IMR-90 (cell line): ENCODE measurements around the gene KRTAP9-2. TPM values are rescaled to one million over a fixed set of nuclear protein-coding genes. Genes with fewer than 3 reads are reported as not detected.
"Not testable (repeated sequence)": the region's sequence is repeated elsewhere in the genome, so short reads cannot be mapped to it uniquely, and the experiment has no call there.

ENCODE experiments used
- ATAC-seq: fragments of 200-7000 bp; cut with Tn5 transposase; 2 replicates; pipeline ENCODE4 v1.9.1; 2020; ENCODE audit warnings: low read depth, mild to moderate bottlenecking, moderate library complexity
- BruUV-seq: library from RNA; stranded (reverse); fragments of 400-500 nt; replicated peaks from 2 replicates; lab custom pipeline; 2021; lab: Mats Ljungman, UMichigan
- CTCF ChIA-PET: fragments of 300-600 bp; formaldehyde crosslinking; extraction: SDS; loops from one replicate; lab custom pipeline; 2021; ENCODE audit warnings: antibody characterized with exemption; lab: Yijun Ruan, JAX
- POLR2A ChIA-PET: fragments of 300-600 bp; sonication (Branson Sonifier 250); formaldehyde crosslinking; loops from one replicate; lab custom pipeline; 2022; ENCODE audit warnings: antibody characterized with exemption; ENCODE audit not compliant: unreplicated experiment; lab: Charles Lee
- DNase-seq: peaks from one replicate; pipeline ENCODE4 v3.0.0; 2013
- H2AFZ ChIP-seq: replicated peaks from 2 replicates; pipeline ENCODE3; 2013; ENCODE audit warnings: low read length, mild to moderate bottlenecking; ENCODE audit not compliant: poor library complexity
- H2AK5ac ChIP-seq: 2 replicates; pipeline ENCODE4 v1.6.1; 2013; ENCODE audit warnings: low read depth, low read length, inconsistent platforms
- H2AK9ac ChIP-seq: replicated peaks from 2 replicates; pipeline ENCODE3; 2013; ENCODE audit warnings: mild to moderate bottlenecking, low read depth, low read length, moderate library complexity; ENCODE audit not compliant: poor library complexity
- H2BK120ac ChIP-seq: 2 replicates; pipeline ENCODE4 v1.6.1; 2013; ENCODE audit warnings: low read depth, low read length, inconsistent platforms
- H2BK15ac ChIP-seq: 3 replicates; pipeline ENCODE4 v1.6.1; 2013; ENCODE audit warnings: low read depth, low read length, inconsistent platforms
- H2BK20ac ChIP-seq: 2 replicates; pipeline ENCODE4 v1.6.1; 2013; ENCODE audit warnings: low read depth, mild to moderate bottlenecking, inconsistent platforms, low read length, moderate library complexity
- H2BK5ac ChIP-seq: 2 replicates; pipeline ENCODE4 v1.6.1; 2013; ENCODE audit warnings: mild to moderate bottlenecking, low read depth, low read length, inconsistent platforms; ENCODE audit not compliant: poor library complexity, severe bottlenecking
- H3K14ac ChIP-seq: replicated peaks from 2 replicates; pipeline ENCODE4 v1.6.1; 2013; ENCODE audit warnings: low read depth, low read length, inconsistent platforms
- H3K18ac ChIP-seq: 2 replicates; pipeline ENCODE4 v1.6.1; 2013; ENCODE audit warnings: low read depth, low read length, control low read depth
- H3K23ac ChIP-seq: 2 replicates; pipeline ENCODE4 v1.6.1; 2013; ENCODE audit warnings: low read depth, low read length, inconsistent platforms
- H3K27ac ChIP-seq: 2 replicates; pipeline ENCODE4 v1.5.1; 2013; ENCODE audit warnings: mild to moderate bottlenecking, control low read depth, low read length; ENCODE audit not compliant: insufficient read depth
- H3K27me3 ChIP-seq: 2 replicates; pipeline ENCODE4 v1.6.1; 2013; ENCODE audit warnings: low read length; ENCODE audit not compliant: control insufficient read depth, insufficient read depth
- H3K36me3 ChIP-seq: 2 replicates; pipeline ENCODE4 v1.6.1; 2013; ENCODE audit warnings: low read length, mixed read lengths; ENCODE audit not compliant: control insufficient read depth, insufficient read depth
- H3K4ac ChIP-seq: 2 replicates; pipeline ENCODE4 v1.6.1; 2013; ENCODE audit warnings: low read depth, low read length, inconsistent platforms
- H3K4me1 ChIP-seq: 2 replicates; pipeline ENCODE4 v1.6.1; 2013; ENCODE audit warnings: low read length, mixed read lengths; ENCODE audit not compliant: control insufficient read depth, insufficient read depth
- H3K4me2 ChIP-seq: 2 replicates; pipeline ENCODE4 v1.6.1; 2013; ENCODE audit warnings: low read depth, mild to moderate bottlenecking, control low read depth, low read length, moderate library complexity
- H3K4me3 ChIP-seq: 2 replicates; pipeline ENCODE4 v1.5.1; 2013; ENCODE audit warnings: low read depth, mild to moderate bottlenecking, control low read depth, low read length, moderate library complexity; ENCODE audit not compliant: insufficient read depth
- H3K56ac ChIP-seq: 2 replicates; pipeline ENCODE4 v1.6.1; 2013; ENCODE audit warnings: low read length, inconsistent platforms; ENCODE audit not compliant: insufficient read depth; ENCODE audit errors: extremely low read depth
- H3K79me1 ChIP-seq, 2 experiments: 2 replicates each; pipeline ENCODE4 v1.6.1; 2013; ENCODE audit warnings: low read length in 2 of 2, inconsistent platforms in 1 of 2, low read depth in 1 of 2
- H3K9ac ChIP-seq: 2 replicates; pipeline ENCODE4 v1.6.1; 2013; ENCODE audit warnings: low read depth, low read length, control low read depth
- H3K9me1 ChIP-seq: 2 replicates; pipeline ENCODE4 v1.6.1; 2013; ENCODE audit warnings: low read length, inconsistent platforms; ENCODE audit not compliant: insufficient read depth
- H3K9me3 ChIP-seq: 2 replicates; pipeline ENCODE4 v1.6.1; 2013; ENCODE audit warnings: low read length; ENCODE audit not compliant: control insufficient read depth, insufficient read depth
- H4K20me1 ChIP-seq: 2 replicates; pipeline ENCODE4 v1.6.1; 2013; ENCODE audit warnings: low read length, inconsistent platforms; ENCODE audit not compliant: insufficient read depth
- H4K5ac ChIP-seq: 2 replicates; pipeline ENCODE4 v1.6.1; 2013; ENCODE audit warnings: mild to moderate bottlenecking, low read depth, low read length, control low read depth
- H4K8ac ChIP-seq, 2 experiments: 2 replicates each; pipeline ENCODE4 v1.6.1; 2013; ENCODE audit warnings: low read depth in 2 of 2, low read length in 2 of 2, control low read depth in 1 of 2, inconsistent platforms in 1 of 2
- H4K91ac ChIP-seq: 2 replicates; pipeline ENCODE4 v1.6.1; 2013; ENCODE audit warnings: low read depth, low read length, inconsistent platforms; ENCODE audit not compliant: insufficient read depth
- CEBPB ChIP-seq: IDR thresholded peaks from 2 replicates; pipeline ENCODE4 v1.6.1; 2012; ENCODE audit warnings: low read depth, low read length, improper control_type of control experiment
- MAZ ChIP-seq: IDR thresholded peaks from 2 replicates; pipeline ENCODE4 v1.6.1; 2012; ENCODE audit warnings: low read depth, mild to moderate bottlenecking, low read length, improper control_type of control experiment, moderate library complexity, borderline replicate concordance
- NFE2L2 ChIP-seq: fragments of 150-350 bp; IDR thresholded peaks from 2 replicates; pipeline ENCODE4 v1.6.1; 2016; ENCODE audit warnings: low read depth, mild to moderate bottlenecking, low read length
- RFX5 ChIP-seq: IDR thresholded peaks from 2 replicates; pipeline ENCODE4 v1.8.0; 2012; ENCODE audit warnings: low read depth, mild to moderate bottlenecking, low read length, moderate library complexity
- SMC3 ChIP-seq: fragments of 150-350 bp; IDR thresholded peaks from 2 replicates; pipeline ENCODE4 v1.6.1; 2016; ENCODE audit warnings: low read depth, mild to moderate bottlenecking, antibody characterized with exemption, low read length, moderate library complexity
- WGBS, 2 experiments: methylation state at CpG; one replicate each; pipeline versions ENCODE4 v1.1.5 to v1.1.7; 2013; ENCODE audit warnings: missing lambda C conversion rate in 2 of 2; ENCODE audit not compliant: insufficient read length in 1 of 2; ENCODE audit errors: extremely low coverage in 2 of 2; 5-methylcytosine and 5-hydroxymethylcytosine counted together
- dilution Hi-C: fragments of 300-500 bp; cut with HindIII; formaldehyde crosslinking; loops from one replicate; pipeline ENCODE4 v1.14.3; 2018; ENCODE audit warnings: low sequenced_read_pairs; ENCODE audit not compliant: unreplicated experiment
- in situ Hi-C: fragments of 300-500 bp; cut with MboI; formaldehyde crosslinking; loops from 3 replicates; pipeline ENCODE4 v1.14.3; 2019; ENCODE audit warnings: low sequenced_read_pairs, inconsistent platforms, mixed read lengths
- intact Hi-C: fragments of 100-400 bp; cut with micrococcal nuclease; formaldehyde crosslinking; loops from 2 replicates; pipeline ENCODE4 v1.10.0; 2022
- polyA plus RNA-seq, 3 experiments: library from polyadenylated mRNA; depleted of rRNA; stranded (reverse); fragments of >200 nt; gene quantifications; 2 replicates each; pipeline ENCODE4 v1.2.3, GENCODE V29; 2012; ENCODE audit warnings: low replicate concordance in 1 of 3
- total RNA-seq: library from RNA; depleted of rRNA; stranded (reverse); fragments of >200 nt; gene quantifications from 2 replicates; pipeline ENCODE4 v1.2.3, GENCODE V29; 2012

The KRTAP9-2 gene
- total and polyA plus RNA-seq, 2 of the 4 experiments (the other 2 are of a cell fraction), result not detected

GRCh38 chr17:41254861-41255260, 28.4 kb downstream of the KRTAP9-2 start:
- no TSS peak for BruUV-seq
- no peak overlapping the region for H4K91ac ChIP-seq
- H3K14ac ChIP-seq, result no peak overlapping the region
- no peak overlapping the region for H3K23ac ChIP-seq
- no peak overlapping the region for H2BK5ac ChIP-seq
- no peak overlapping the region for H3K4me2 ChIP-seq
- ATAC-seq (no peak), DNase-seq (peak; percentile 34)
- dilution Hi-C loops (no loop called here), intact Hi-C loops (no loop called here), in situ Hi-C loops (no loop called here)
- ChIA-PET CTCF (no interaction called here), POLR2A (no interaction called here)
- H2AK9ac ChIP-seq, result no peak overlapping the region
- H3K27me3 ChIP-seq, result peaks cover 22% of the 10 kb centered on the region
- H4K20me1 ChIP-seq, result no peaks in the 10 kb centered on the region
- H3K4me1 ChIP-seq, result no peaks in the 10 kb centered on the region
- H2AFZ ChIP-seq, result no peak overlapping the region
- H3K56ac ChIP-seq, result no peak overlapping the region
- no peaks in the 10 kb centered on the region for H3K36me3 ChIP-seq
- H3K9me1 ChIP-seq, result no peaks in the 10 kb centered on the region
- H3K27ac ChIP-seq, result no peak overlapping the region
- TF ChIP-seq CEBPB (no peak), RFX5 (no peak), NFE2L2 (no peak), MAZ (no peak), SMC3 (no peak)
- H3K4ac ChIP-seq, result no peak overlapping the region
- no peak overlapping the region for H4K8ac ChIP-seq
- H3K9me3 ChIP-seq, result no peaks in the 10 kb centered on the region
- H3K18ac ChIP-seq, result no peak overlapping the region
- no peak overlapping the region for H2AK5ac ChIP-seq
- H3K79me1 ChIP-seq, result no peaks in the 10 kb centered on the region
- no peak overlapping the region for H3K4me3 ChIP-seq
- no peak overlapping the region for H2BK120ac ChIP-seq
- no peak overlapping the region for H4K5ac ChIP-seq
- no peak overlapping the region for H2BK15ac ChIP-seq
- H3K9ac ChIP-seq, result no peak overlapping the region
- no peak overlapping the region for H2BK20ac ChIP-seq
- no CpG with 5 or more reads among the region's 1 CpG for WGBS, 2 experiments

- H2BK120ac ChIP-seq, H3K14ac ChIP-seq, H2BK20ac ChIP-seq, H3K9ac ChIP-seq, dilution Hi-C loops, H3K9me1 ChIP-seq, H3K4me3 ChIP-seq, DNase-seq, H3K23ac ChIP-seq, H2BK15ac ChIP-seq, H3K4me2 ChIP-seq, H4K5ac ChIP-seq, POLR2A ChIA-PET, H2AK9ac ChIP-seq, H3K79me1 ChIP-seq, H2AFZ ChIP-seq, in situ Hi-C loops, H3K18ac ChIP-seq, H2BK5ac ChIP-seq, H4K8ac ChIP-seq, H3K56ac ChIP-seq, intact Hi-C loops, H3K27ac ChIP-seq, H4K91ac ChIP-seq, BruUV-seq, H3K36me3 ChIP-seq, H4K20me1 ChIP-seq, CTCF ChIA-PET, H3K4ac ChIP-seq, H3K9me3 ChIP-seq, ATAC-seq, H2AK5ac ChIP-seq, H3K4me1 ChIP-seq: not testable (repeated sequence)
- H3K27me3 ChIP-seq, result peaks cover 21% of the 10 kb centered on the region
- WGBS, 2 experiments, result 80% methylated on average over 4 of the region's 5 CpGs; no CpG with 5 or more reads in 1 of the 2 experiments
These were observed 29.2 kb downstream of the KRTAP9-2 start, which contains the start of gene KRTAP9-9 for GRCh38 chr17:41255381-41256290. Gene KRTAP9-9 (plus strand): TSS chr17:41255384.
